Left lobe of liver (tissue), 2 donors: ENCODE results near the gene ARMH3. TPM values are rescaled to one million over a fixed set of nuclear protein-coding genes. Genes with fewer than 3 reads are reported as not detected.

Experiments used
- ATAC-seq: fragments of 200-7000 bp; cut with Tn5 transposase; one replicate; pipeline ENCODE4 v1.9.1; 2020; ENCODE audit warnings: mild to moderate bottlenecking, moderate library complexity
- DNase-seq: peaks from one replicate; pipeline ENCODE4 v3.0.0-alpha.2; 2020; ENCODE audit warnings: low spot score
- total RNA-seq: library from RNA; stranded (reverse); gene quantifications from one replicate; pipeline ENCODE4 v1.2.1, GENCODE V29; 2021
- donor health status: DM: no; HTN: no; CAD: no; lungs with moderate emphysema.
- donor health status: DM: no; HTN: yes; CAD: no.

Gene ARMH3
- total RNA-seq, 1 donor from 2014 or later, result 13.6 TPM

DNA sequence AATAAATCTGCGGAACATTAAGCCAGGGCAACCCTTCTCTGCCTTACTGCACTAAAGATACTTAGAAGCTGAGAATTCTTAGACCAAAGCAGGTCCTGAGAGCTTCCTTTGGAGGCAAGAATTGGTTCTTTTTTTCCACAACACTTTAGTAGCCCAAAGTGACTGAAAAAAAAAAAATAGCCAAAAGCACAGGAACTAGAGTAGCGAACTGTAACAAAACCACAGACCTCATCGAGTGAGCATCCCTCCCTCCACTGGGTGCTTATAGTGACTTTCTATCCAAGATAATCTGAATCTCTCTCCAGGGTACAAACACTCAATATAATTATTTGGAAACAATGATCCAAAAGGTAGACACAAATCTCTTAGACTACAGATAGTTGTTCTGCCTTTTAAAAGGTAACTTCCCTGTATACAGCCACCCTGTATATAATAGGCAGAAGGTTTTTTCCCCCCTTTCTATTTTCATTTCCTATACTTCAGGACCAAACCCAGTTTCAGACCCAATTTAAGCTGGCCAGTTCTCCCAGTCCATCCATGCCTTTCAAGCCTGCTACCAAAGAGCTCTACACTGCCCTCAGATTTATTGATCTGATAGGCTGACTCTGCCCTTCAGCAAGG is 180.8 kb downstream of the ARMH3 start:
- ATAC-seq (no peak), DNase-seq (no peak)

DNA sequence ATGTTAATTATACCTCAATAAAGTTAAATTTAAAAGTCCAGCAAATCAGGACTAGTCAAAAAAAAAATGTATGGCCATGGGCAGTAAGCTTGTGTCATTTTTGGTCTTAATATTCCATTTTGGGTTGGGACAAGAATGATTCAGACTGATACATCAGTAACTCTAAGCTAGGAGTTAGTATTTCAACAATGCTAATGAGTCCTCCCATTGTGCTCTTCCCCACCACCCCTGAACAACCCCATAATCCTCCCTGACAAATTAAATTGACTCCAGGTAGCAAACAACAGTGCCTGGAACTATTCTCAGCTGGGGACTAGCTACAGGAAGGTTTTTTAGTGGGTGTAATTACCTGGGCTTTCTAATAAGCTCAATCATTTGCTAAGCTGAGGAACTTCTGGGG is 181.7 kb downstream of the ARMH3 start:
- ATAC-seq, result no peak
- no peak for DNase-seq

DNA sequence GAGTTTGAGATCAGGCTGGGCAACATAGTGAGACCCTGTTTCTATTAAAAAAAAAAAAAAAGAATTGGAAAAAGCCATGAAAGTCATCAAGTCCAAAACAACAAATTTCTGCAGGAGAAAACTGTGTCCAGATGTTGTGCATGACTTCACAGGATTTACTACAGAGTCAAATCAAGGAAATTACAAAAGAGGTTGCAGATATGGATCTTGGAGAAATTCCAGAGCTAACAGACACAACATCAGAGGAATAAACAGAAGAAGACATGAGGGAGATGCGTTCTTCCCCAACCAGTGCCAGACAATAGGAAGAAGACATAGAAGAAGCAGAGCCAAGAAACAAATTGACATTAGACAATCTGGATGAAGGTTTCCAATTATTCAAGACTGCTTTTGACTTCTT is 188.0 kb downstream of the ARMH3 start:
- ATAC-seq (no peak), DNase-seq (no peak)

DNA sequence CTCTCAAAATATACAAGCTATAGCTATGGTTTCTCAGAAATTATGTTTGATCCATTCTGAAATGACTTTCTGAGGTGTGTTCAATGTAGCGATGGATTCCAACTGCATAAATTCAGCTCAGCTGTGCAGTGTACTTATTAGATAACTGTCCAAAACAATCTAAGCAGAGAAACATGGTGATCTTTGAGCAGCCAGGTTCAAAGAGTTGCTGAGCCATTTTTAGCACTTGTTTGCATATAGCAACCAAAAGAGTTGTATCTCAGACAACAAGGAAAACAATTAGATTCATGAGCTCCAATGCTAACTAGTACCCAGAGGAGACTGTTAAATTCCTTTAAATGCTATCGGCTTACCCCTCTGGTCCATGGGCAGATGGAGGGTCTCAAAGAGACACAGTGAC is 196.4 kb downstream of the ARMH3 start:
- ATAC-seq (no peak), DNase-seq (no peak)

DNA sequence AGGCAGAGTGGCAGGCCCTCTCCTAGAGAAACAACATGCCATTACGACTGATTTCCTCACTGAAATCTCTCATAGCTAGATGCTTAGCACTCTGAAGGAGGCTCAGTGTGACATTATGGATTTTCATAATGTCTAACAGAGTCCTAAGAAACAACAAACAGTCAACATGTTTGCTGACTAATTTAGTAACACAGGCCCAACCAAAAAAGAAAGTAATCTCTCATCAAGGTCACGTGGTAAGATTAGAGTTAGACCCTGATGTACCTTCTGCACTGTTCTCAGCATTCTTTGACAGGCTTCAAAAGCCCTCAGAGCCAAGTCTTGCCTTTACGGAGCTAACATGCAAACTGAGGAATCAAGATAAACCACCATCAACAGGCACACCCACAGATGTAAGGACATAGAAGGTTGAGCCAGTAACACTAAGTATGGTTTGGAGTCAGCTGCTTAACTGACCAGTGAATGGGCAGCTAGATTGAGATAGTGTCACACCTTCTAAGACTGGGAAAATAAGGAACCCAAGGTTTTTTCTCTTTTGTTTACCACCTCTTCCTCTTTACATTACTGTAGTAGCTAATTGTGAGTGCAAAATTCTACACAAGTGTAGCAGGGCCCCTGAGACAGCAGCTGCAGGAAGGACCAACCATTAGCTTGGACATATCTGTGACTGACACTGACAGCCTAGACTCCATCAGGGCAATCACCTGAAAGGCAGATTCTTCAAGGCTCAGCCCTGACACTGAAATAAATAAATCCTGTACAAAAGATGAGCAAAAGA is 197.1 kb downstream of the ARMH3 start:
- ATAC-seq, result no peak
- DNase-seq, result no peak

DNA sequence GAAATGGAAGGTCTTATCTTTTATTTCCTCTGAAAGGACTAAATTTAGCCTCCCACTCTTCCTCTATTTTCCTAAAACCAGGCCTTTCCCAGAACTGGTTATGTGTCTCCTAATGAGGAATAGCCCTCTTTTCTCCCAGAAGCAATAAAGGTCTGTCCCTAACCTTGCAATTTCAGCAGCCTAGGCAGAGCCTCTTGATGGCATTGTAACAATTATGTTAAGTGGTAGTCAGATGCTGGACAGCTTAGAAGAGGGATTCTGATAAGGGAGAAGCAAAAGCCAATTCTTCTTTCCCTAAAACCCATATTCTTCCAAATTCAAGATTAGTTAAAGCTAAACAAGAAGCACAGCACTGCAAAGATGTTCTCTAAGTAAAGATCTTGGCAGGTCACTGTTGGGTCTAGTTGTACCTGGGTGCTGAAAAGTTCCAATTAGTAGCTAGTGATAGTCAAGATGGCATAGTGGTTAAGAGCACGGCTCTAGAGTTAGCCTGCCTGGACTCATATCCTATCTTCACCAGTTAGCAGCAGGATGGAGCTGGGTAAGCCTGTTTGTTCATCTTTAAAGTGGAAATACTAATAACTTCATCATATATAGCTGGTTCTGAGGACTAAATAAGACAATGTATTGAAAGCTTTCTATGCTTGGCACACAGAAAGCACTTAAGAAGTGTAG is 198.0 kb downstream of the ARMH3 start:
- DNase-seq, result no peak
- ATAC-seq, result no peak

DNA sequence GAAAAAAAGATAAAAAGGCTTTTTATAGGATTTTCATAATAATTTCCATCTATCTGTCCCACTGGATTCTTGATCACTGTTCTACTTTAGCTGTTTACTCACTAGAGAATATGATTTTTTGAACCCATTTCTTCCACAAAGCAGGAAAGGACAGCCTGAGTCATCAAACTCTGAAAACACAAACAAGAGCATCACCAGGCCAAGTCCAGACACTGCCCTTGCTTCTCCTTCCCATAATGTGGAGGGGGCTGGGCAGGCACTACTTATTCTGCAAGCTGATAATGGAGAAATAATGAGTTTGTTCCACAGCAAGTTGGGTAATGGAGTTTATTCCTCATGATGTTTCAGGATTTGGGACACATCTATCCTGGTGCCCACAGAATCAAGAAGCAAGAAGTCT is 199.3 kb downstream of the ARMH3 start:
- peak; percentile 40 for ATAC-seq
- DNase-seq, result no peak

DNA sequence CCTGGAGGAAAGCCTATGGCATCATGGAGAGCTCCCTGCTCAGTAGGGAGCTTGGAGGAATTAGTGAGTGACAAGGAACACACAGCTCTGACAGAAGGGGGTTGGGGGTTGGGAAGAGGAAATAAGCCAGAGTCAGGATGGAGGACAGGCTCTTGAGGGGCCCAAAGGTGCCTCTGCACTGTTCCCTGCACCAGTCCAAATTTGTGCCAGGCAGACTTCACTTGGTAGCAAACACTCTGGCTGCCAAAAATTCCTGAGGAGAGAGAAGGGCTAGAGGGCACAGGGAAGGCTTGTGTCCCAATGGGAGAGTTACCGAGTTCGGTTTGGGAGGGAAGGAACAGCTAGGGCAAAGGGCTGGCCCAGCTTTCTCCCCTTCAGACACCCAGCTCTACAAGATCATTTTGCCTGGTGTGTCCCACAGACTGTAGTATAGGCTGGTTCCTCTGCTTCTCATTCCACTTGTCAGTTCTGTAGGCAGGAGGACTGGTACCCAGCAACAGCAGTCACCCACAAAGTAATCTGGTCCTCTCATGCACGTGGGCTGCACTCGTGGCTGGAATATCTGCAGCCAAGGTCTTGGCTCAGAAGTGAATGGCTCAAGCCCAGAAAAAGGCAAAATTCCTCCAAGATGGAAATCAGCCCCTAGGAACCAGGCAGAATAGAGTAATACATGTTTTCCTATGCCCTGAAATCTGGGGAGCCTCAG is 204.4 kb downstream of the ARMH3 start:
- DNase-seq (no peak), ATAC-seq (no peak)

DNA sequence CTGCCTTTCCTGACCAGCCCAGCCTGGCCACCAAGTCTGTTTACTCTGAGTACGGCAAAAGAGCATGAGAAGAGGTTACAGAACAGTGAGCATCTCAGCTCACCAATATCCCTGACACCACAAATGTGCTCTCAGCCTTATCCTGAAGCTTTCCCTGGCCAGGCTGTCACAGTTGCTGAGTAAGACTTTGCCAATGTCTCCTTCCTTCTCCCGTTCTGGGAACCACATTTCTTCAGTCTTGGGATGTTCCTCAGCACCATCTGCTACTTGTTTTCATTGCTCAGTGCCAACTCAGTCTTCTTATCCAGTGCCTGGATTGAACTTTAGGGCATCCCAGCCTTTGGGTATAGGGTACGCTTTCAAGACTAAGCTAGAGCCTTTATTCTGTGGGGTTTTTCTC is 205.2 kb downstream of the ARMH3 start:
- DNase-seq (no peak), ATAC-seq (no peak)

DNA sequence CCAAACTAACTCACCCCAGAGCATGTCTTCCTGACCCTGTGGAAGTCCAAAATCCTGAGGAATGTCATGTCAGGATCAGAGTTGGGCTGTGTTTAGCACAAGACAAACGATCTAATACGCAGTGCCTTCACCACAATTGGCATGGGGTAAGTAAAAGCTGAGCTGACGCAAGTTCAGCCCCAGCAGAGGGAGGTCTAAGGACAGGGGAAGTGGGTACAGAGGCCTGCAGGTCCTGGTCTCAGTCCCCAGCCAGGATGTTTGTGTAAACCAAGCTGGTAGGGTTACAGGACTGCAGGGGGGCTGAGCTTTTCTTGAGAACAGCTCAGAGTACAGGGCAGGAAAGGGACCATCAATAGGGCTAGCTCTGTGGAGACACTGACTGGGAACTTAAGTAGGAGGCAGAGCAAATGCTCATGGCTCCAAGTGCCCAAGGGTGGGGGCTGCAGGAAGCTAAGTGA is 207.1 kb downstream of the ARMH3 start:
- peak; percentile 41 for DNase-seq
- ATAC-seq, result peak; percentile 22

DNA sequence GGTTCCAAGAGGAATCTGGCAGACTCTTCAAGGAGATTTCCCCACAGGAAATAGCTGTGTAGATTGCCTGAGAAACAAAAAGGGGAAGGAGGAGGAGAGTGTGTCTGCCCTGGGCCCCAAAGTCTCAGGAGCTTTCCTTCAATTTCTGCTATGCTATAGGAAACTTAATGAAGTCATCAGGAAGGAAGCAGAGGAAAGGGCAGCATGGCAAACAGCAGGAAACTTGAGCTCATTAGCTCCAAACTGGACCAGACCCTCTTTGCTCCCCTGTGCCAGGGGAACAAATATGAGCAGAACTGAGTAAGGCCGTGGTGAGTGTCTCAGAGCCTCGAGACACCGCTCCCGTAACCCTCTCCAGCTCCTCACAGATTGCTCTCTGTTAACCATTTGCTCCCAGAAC is 207.6 kb downstream of the ARMH3 start:
- DNase-seq (no peak), ATAC-seq (no peak)

DNA sequence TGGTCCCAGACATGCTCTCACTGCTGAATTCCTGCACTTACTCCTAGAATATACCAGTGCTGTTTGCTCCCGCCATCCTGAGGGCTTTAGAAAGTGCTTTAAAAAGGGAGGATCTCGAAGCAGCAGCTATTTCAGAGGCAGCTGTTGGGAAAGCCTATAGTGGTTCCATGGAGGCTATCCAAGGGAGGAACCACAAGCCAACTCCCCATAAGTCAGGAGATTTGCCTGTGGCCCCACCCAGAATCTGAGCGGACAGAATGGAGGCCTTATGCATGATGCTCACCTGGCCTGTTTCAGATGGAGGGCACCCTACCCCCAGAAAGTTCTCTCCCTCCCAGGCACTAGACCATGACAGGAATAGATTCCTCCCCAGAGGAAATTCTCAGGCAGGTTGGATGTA is 210.1 kb downstream of the ARMH3 start:
- ATAC-seq (no peak), DNase-seq (peak; percentile 18)

DNA sequence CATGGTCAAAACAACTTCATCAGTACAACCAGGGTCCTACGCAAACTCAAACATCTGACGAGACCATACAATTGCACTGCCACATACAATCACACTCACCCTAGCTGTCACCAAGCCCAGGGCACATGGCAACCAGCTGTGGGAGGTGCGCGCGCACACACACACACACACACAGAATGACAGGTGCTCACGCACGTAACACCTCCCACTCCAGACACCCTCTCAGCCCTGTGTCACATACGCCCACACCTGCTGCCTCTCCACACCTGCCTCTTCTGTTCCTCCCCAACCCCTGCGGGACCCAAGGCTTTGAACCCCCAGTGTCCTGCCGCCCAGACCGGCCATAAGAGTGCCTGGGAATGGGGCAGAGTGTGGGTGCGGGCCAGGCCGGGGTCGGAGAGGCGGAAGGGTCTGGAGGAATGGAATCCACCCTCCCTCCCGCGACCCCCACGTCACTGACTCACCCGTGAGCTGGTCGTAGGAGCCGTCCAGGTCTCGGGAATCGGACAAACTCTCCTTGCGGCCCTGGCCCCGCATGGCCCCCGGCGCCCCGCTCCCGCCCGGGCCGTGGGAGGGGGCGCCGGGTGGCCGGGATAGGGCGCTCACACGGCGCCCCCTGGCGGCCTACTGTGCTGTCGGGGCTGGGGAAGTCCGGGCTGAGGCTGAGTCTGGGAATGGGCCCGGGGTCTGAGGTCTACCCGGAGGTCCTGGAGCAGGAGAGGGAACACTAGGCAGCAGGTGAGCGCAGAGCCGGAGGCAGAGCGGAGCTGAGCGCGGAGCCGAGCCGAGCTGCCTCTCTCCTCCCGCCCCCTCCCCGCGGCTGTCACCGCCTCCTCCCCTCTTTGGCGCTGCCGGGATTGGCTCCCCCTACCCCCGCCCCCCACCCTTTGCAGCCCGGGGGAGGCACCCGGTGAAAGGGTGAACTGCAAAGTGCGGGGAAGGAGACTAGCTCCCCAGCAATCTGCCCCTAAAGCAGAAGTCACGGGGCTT is 212.6 kb downstream of the ARMH3 start, which contains the start of gene KCNIP2:
Gene KCNIP2 (minus strand): TSS at position 769 of the 990 bp plus-strand sequence. CDS start 232 bp downstream, at position 537.
- ATAC-seq (peak; percentile 41), DNase-seq (no peak)

DNA sequence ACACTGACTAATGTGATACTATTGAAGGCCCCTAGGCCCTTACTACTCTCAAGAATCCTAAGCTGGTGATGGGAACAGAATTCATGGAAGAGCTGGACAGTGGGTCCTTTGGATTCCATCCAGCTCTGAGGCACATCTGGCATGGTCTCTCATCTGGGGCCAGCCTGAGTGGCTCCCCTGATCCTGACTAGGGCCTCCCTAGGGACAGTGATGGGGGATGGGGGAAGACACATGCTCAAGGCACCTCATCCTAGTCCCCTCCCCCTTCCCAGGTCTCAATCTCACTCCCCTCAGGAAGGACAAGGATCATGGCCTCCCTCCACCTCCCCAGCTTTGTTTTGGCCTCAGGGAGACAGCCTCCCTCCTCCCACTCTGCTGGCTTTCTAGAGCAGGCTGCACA is 214.1 kb downstream of the ARMH3 start:
- no peak for DNase-seq

DNA sequence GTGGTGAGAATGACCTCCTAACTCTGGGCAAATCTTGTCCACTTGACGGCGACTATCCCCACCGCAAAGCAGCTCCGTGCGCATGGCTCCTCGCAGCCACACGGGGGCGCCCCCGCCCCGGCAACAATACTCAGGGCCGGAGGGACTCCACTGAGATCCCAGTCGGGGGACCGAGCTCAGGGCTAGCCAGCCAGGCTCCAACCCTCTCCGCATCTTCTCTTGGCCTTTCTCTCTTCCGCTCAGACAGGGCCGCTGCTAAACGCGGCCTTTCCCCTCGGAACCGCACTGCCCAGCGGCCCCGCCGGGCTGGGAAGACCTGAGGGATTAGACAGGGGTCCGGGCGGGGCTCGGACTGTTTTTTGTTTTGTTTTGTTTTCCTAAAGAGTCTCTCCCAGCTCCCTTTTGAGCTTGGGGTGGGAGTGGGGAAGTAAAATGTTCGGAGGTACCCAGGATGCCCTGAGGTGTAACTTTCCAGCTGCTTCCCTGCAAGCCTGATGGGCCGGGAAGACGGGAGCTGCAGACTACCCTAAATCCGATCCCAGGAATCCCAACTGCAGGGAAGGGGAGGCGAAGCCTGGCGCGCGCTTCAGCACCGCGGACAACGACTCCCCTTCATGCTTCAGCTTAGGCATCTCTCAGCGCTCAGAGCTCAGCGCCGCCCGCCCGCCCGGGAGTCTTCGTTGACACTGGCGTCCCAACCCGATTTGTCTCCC is 215.1 kb downstream of the ARMH3 start:
- ATAC-seq (peak; percentile 82), DNase-seq (peak; percentile 80)

More for the DNA sequence above, 214.1 kb downstream of the ARMH3 start:
- ATAC-seq, result no peak

DNA sequence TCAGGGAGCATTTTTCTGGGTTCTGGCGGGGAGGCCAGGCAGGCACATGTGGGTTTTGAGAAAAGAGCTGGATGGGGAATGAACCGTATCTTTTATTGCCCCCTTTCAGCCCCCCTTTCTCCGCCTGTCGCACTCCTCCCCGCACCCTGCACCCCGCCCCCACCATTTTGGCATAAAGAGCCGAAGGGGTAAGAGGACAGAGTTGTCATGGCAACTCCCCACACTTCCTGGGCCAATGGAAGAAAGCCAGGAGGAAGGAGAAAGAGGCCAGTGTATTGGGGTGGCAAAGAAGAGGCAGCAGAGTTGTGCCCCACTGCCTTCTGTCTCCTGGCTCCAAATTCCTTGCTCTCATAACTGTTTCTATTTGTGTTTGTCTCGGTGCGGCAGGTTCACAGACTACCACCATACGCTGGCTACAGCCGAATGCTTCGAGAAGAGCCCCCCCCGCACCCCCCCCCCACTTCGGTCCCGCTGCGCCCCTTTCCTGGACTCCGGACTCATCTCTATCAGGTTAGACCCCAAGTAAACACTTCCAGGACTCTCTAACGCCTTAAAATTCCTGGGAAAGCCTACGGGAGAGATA is 215.8 kb downstream of the ARMH3 start:
- peak; percentile 1 for ATAC-seq
- no peak for DNase-seq

DNA sequence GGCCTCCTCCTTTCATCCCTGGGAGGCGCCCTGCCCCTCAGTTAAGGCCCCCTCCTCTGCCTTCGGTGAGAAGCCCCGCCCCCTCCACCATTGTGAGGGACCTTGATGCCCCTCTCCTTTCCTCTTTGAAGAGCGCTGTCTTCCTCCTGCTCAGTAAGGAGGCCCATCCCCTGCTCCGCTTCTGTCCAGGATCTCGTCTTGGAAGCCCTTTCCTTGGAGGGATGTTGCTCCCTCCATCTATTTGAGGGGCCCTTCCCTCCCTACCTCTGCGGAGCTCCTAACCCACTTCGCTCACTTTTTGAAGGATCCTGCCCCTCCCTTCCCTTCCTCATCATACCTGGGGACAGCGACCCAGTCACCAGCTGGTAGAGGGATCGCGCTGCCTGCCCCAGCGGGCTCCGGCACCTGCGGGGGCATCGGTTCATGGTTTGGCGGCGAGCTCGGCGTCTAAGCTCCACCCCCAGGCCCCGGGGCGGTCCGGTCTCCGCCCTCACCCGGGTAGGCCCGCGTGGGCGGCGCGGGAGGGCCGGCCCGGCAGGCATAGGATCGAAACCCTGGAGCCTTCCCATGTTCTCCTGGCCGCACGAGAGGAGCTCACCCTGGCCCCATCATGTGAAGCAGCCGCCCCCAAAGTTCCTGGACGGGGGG is 216.4 kb downstream of the ARMH3 start:
- DNase-seq, result peak; percentile 70
- peak; percentile 76 for ATAC-seq

DNA sequence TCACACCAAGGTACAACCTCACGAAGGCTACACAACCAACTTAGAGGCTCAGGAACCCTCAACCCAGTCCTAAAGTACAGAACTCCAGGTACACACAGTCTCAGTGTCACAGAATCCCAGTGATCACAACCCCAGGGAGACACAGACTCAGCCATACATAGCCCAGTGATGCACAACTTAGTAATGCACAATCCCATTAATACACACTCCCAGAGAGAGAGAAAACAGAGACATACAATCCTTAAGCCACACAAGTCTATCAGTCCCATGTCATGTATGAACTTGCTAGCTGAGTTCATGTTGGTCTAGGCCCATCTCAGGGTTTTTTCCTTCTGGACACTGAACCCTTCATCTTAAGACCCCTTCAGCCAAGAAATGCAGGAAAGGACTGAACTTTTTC is 217.0 kb downstream of the ARMH3 start:
- ATAC-seq (no peak), DNase-seq (no peak)
